AG10803 (cell line): ENCODE data around the gene VSTM2L.

Experiments used
- DNase-seq: peaks from one replicate; pipeline ENCODE4 v3.0.0; 2010; ENCODE audit warnings: low read depth
- H3K4me3 ChIP-seq: 2 replicates; pipeline ENCODE4 v1.5.1; 2011; ENCODE audit warnings: mild to moderate bottlenecking, low read length, control low read depth
- TF ChIP-seq, protein P1 (sequence below): conservative IDR thresholded peaks from 2 replicates; pipeline ENCODE4 v1.5.1; 2011; ENCODE audit warnings: mild to moderate bottlenecking, low read length, control low read depth, inconsistent platforms

The VSTM2L gene

DNA sequence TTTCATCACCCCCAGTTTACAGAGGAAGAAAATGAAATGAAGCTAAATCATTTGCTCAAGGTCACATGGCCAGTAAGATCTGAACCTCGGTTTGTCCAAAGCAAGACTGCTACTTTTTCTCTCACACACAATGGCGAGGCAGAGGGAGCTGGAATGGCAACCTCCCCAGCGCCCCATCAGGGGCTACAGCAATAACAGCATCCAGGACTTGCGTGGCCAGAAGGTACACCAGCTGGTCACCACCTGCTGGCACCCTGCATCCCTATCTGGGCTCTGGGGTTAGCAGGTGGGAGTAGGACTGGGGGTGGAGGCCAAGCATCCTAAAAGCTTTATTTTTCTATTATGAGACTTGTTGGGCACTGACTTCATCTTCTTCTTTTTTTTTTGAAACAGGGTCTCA, 89.0 kb downstream of the VSTM2L start:
- DNase-seq = no peak
- no peak overlapping the region for H3K4me3 ChIP-seq
- TF ChIP-seq, protein P1, sequence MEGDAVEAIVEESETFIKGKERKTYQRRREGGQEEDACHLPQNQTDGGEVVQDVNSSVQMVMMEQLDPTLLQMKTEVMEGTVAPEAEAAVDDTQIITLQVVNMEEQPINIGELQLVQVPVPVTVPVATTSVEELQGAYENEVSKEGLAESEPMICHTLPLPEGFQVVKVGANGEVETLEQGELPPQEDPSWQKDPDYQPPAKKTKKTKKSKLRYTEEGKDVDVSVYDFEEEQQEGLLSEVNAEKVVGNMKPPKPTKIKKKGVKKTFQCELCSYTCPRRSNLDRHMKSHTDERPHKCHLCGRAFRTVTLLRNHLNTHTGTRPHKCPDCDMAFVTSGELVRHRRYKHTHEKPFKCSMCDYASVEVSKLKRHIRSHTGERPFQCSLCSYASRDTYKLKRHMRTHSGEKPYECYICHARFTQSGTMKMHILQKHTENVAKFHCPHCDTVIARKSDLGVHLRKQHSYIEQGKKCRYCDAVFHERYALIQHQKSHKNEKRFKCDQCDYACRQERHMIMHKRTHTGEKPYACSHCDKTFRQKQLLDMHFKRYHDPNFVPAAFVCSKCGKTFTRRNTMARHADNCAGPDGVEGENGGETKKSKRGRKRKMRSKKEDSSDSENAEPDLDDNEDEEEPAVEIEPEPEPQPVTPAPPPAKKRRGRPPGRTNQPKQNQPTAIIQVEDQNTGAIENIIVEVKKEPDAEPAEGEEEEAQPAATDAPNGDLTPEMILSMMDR = no peak

DNA sequence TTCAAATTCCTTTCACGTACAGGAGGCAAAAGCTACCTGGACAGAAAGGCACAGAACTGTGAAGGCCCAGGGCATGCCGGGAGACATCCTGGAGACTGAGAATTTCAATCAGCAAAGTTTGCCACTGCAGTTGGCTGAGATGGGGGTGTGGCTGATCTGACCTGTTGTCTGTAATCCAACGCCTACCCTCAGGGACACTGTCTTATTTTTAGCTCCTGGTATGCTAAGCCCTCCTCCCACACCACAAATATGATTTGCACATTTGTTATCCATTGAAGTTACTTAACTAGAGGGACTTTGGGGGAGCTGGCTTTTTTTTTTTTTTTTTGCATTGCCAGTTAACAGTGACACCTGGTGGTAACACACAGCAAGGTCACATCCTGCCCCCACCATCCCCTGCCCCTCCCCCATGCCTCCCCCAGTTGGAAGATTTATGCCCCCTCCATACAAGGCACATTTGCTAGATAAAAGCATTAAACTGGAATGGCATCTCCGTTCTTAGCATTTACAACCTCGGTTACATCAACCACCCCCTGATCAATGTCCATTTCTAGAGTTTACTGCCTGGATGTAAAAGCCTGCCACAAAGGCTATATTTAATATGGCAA, 90.0 kb downstream of the VSTM2L start:
- DNase-seq = peak; percentile 93
- TF ChIP-seq, protein P1 = peak; percentile 64

DNA sequence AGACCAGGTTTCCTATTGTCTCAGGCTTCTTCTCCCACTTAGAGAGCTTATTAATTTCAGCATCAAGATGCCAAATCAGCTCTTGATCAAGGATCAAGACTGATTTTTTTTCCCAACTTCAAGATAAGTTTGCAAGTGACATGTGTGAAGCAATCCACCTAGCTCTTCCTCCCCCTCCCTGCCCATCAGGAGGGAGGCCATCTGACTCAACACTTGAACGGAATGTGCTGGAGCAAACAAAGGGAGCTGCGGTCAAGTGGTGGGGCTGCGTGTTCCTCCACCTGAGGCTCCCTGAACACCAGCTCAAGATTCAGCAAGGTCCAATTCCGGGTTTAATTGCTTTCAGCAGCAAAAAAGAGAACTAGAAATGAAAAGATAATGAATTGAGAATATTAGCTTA, 91.6 kb downstream of the VSTM2L start:
- TF ChIP-seq, protein P1 = no peak
- H3K4me3 ChIP-seq = no peak overlapping the region
- DNase-seq = peak; percentile 41

More for the DNA sequence above, 90.0 kb downstream of the VSTM2L start:
- H3K4me3 ChIP-seq = no peak overlapping the region
